C4-2B (cell line): Measurements from ENCODE around the gene RAPGEF6.

Experiments used
- H3K27ac ChIP-seq: fragments of 450-650 bp; 2 replicates; pipeline ENCODE4 v1.5.1; 2017
- ZFX ChIP-seq: fragments of 450-650 bp; IDR thresholded peaks from 2 replicates; pipeline ENCODE4 v1.6.1; 2017
- TF ChIP-seq, protein P1 (sequence below): fragments of 450-650 bp; conservative IDR thresholded peaks from 2 replicates; pipeline ENCODE4 v1.5.1; 2017; ENCODE audit warnings: mild to moderate bottlenecking

Gene RAPGEF6

DNA sequence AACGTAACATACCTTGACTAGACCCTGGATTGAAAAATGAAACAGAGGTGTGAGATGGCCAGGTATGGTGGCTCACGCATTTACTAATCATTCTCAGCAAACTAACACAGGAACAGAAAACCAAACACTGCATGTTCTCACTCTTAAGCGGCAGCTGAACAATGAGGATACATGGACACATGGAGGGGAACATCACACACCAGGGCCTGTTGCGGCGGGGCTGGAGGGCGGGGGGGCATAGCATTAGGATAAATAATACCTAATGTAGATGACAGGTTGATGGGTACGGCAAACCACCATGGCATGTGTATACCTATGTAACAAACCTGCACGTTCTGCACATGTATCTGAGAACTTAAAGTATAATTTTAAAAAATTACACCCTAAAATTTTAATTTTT, 15.9 kb downstream of the RAPGEF6 start:
- no peak for TF ChIP-seq ZFX
- TF ChIP-seq, protein P1, sequence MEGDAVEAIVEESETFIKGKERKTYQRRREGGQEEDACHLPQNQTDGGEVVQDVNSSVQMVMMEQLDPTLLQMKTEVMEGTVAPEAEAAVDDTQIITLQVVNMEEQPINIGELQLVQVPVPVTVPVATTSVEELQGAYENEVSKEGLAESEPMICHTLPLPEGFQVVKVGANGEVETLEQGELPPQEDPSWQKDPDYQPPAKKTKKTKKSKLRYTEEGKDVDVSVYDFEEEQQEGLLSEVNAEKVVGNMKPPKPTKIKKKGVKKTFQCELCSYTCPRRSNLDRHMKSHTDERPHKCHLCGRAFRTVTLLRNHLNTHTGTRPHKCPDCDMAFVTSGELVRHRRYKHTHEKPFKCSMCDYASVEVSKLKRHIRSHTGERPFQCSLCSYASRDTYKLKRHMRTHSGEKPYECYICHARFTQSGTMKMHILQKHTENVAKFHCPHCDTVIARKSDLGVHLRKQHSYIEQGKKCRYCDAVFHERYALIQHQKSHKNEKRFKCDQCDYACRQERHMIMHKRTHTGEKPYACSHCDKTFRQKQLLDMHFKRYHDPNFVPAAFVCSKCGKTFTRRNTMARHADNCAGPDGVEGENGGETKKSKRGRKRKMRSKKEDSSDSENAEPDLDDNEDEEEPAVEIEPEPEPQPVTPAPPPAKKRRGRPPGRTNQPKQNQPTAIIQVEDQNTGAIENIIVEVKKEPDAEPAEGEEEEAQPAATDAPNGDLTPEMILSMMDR = no peak
- no peak overlapping the region for H3K27ac ChIP-seq

DNA sequence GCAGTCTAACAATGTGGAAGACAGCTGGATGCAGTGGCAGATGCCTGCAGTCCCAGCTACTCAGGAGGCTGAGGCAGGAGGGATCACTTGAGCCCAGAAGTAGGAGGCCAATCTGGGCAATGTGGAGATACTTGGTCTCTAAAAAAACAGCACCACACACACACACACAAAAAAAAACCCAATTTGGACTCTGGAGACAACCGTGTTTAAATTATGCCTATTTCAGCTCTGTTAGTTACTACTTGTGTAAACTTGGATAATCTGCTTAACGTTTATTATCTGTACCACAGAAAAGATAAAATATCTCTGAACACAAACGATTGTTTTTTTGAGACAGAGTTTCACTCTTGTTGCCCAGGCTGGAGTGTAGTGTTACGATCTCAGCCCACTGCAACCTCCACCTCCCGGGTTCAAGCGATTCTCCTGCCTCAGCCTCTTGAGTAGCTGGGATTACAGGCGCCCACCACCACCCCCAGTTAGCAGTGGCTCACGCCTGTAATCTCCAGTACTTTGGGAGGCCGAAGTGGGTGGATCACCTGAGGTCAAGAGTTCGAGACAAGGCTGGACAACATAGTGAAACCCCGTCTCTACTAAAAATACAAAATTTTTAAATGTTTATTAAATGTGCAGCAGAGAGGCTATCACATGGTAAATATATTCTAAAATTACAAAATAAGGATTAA, 17.7 kb downstream of the RAPGEF6 start:
- no peak overlapping the region for H3K27ac ChIP-seq
- TF ChIP-seq, protein P1 = no peak
- TF ChIP-seq ZFX = no peak

DNA sequence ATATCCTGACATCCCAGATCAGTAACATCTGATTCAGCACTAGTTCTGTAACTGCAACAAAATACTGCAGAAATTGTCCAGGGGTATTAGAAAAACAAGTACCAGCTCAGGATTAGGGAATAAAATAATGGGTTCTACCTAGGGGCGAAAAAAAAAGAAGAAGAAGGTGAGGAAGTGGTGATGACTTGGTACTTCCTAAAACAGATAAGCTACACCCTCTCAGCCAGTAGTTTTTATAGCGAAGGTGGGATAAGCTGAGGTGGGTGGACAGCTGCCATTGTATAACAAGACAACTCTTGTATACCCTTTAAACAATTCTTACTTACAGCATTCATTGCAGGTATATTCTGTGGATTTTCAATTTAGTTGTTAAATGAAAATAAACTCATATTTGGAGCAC, 19.1 kb downstream of the RAPGEF6 start:
- TF ChIP-seq, protein P1 = no peak
- no peak for TF ChIP-seq ZFX
- H3K27ac ChIP-seq = no peak overlapping the region

DNA sequence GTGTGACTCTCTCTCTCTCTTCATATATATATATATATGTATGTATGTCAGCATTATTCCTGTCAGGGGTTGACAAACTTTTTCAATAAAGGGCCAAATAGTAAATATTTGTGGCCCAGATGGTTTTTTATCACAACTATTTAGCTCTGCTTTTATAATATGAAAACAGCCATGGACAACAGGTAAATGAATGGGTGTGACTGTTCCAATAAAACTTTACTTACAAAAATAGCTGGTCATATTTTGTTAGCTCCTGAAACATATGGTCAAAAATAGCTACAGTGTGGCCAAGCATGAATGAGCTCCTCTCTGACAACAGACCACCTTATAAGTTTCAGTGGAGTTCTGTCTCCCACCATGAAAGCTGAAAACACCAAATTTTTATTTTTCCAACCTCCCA, 21.6 kb downstream of the RAPGEF6 start:
- TF ChIP-seq ZFX = no peak
- TF ChIP-seq, protein P1 = no peak
- H3K27ac ChIP-seq = no peak overlapping the region

DNA sequence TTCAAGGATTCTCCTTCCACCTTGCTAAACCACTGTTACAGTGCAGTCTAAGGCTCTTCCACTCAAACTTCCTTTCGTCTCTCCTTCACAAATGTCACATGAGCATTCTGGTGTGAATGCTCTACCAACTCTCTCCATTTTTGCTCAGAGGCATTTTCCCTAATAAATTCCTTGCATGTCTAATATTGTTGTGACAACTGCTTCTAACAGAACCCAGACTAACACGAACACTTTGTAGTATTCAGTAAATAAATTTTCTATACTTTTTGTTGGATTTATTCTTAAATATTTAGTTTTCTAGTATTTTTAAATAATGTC, 24.0 kb downstream of the RAPGEF6 start:
- TF ChIP-seq, protein P1 = no peak
- TF ChIP-seq ZFX = no peak
- no peak overlapping the region for H3K27ac ChIP-seq

DNA sequence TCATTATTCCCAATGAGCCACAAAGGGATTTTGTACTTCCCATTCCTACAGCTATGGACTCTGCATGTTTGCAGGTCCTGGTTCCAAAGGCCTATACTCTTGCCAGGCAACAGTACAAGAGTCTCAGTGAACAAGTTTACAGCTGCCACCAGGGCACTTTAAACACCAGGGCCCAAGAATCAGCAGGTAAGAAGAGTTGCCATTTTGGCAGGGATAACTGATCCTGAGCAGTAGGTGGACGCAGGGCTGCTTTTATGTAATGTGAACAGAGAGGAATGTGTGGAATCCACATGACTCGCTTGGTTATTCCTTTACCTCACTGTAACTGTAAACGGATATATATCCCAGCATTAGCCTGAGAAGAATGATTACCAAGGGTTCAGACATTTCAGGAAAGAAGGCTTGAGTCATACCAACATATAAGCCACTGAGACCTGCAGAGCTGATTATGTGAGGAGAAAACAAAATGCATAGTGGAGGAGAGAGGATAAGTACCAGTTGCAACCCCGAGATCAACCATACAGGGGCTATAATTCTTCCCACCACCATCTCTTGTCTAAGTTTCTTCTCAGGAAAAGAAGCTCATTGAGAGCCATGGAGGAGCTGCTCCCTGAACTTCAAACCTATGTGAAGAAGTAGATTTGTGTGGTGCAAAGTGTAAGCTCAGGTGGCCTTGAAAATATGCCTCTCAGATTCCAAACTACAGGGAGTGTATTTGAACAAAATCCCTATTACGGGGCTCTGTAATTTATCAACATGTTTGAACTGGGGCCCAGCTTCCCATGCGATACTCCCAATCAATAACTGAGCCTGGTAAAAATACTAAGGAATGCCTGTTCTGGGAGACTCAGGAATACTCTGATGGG, 24.6 kb downstream of the RAPGEF6 start:
- no peak overlapping the region for H3K27ac ChIP-seq
- TF ChIP-seq ZFX = no peak
- TF ChIP-seq, protein P1 = no peak

DNA sequence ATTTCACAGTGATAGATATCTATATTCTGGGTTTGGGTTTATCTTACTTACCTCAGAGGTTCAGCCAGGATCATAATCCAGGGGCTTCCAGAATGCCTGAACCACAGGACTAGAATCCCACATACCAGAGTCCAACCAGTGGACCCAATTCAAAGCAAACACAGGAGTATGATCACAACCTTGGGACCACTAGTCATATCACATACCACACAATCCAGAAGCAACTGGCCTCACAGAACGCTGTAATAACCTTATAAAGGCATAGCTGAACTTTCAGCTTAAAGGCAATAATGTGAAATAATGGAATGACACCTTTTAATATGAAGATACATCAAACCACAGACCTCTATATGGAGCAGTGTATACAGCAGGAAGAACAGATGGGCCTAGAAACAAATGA, 25.3 kb downstream of the RAPGEF6 start:
- TF ChIP-seq, protein P1 = no peak
- TF ChIP-seq ZFX = no peak
- H3K27ac ChIP-seq = no peak overlapping the region
